Measurements from ENCODE around the gene F2R.
"Not testable (repeated sequence)": the region's sequence is repeated elsewhere in the genome, so short reads cannot be mapped to it uniquely, and the experiment has no call there.

F2R gene

DNA sequence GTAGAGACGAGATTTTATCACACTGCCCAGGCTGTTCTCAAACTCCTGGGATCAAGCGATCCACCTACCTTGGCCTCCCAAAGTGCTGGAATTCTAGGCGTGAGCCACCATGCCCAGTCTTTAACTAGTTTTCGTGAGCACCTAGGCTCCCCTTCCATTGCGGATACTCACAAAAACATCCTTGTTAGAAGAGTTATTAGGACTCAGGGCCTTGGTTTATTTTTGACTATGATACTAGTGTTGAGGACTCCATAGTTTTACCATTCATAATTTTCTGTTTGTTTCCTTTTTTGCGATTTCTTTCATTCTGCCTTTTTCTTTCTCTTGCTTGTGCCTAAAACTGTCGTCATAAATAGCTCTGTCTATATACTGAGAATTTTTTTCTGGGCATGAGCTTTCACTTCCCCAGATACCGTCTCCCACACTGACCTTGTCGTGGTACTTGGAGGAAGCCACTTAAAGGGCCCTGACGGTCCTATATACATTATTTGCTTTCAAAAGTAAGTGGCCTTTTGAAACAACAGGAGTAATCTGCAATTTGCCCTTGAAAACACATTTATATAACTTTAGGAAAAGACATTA is 5.2 kb downstream of the F2R start:
- DNase-seq, result no peak

DNA sequence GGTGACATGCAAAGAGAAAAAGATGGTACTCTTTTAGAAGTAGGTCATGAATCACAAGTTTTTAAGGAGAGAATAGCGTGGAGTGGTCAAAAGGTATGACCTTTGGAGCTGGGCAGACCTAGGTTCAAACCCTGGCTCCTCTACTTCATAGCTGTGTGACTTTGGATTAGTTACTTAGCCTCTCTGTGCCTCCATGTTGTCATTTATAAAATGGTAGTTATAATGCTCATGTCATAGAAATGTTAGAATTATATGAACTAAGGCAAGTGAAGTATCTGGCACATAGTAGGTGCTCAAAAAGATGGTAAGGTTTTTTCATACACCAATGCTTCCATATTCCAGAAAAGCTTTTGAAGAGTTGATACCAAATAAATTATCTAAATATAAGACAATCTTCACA is 7.3 kb downstream of the F2R start:
- no peak for DNase-seq

DNA sequence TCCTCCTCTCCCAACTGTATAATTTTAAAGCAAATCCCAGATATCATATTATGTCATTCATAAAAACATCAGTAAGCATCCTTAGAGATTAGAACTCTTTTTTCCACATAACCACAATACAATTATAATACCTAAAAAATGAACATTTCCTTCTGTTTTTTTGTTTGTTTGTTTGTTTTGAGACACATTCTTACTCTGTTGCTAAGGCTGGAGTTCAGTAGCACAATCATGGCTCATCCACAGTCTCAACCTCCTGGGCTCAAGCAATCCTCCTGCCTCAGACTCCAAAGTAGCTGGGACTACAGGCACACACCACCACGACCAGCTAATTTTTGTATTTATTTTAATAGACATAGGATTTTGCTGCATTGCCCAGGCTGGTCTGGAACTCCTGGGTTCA is 8.0 kb downstream of the F2R start:
- no peak for DNase-seq

DNA sequence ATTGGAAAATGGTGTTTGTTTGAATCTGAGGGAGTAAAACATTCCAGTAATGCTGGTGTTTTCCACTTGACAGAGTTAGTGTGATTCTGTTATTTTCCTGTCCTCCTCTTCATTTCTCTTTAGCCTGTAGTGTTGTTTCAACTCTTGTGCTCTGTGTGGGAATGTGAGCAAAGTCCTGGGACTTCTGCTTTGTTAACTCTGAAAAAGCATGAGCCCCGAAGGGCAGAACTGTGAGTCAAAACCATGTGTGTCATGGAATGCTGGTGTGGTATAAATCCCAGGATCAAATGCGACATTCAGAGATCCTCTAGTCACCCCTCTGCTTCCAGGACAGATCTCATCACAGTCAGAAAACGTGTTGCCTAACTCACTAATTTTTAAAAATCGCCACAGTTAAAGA is 8.9 kb downstream of the F2R start:
- no peak for DNase-seq

DNA sequence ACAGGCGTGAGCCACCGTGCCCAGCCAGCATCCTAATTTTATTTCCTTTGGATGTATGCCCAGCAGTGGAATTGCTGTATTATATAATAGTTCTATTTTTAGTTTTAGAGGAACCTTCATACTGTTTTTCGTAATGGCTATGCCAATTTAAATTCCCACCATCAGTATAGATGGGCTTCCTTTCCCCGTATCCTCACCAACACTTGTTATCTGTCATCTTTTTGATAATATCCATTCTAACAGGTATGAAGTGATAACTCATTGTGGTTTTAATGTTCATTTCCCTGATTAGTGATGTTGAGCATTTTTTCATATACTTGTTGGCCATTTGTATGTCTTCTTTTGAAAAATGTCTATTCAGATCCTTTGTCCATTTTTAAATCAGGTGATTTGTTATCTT is 13.0 kb downstream of the F2R start:
- no peak for DNase-seq

DNA sequence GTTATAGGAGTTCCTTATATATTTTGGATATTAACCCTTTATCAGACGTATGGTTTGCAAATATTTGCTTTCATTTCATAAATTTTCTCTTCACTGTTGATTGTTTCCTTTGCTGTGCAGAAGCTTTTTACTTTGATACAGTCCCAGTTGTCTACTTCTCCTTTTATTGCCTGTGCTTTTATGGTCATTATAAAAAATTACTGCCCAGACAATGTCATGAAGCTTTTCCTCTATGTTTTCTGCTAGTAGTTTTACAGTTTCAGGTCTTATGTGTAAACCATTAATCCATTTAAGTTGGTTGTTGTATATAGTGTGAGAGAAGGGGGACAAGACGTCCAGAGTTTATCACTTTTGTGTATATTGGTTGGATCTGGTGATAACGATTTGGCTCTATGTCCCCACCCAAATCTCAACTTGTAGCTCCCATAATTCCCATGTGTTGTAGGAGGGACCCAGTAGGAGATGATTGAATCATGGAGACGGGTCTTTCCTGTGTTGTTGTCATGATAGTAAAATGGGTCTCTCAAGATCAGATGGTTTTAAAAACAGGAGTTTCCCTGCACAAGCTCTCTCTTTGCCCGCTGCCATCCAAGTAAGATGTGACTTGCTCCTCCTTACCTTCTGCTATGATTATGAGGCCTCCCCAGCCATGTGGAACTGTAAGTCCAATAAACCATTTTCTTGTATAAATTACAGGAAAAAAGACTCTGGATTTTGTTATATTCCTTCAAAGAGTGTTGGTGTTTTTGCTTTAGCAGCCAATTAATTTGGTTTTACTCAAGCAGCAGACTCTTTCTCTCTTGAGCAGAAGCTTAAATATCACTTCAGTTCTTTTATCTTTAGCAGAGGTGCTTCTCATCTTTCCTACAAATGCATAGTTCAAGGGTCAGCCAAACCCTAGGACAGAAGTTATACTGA is 13.7 kb downstream of the F2R start:
- DNase-seq, result no peak

DNA sequence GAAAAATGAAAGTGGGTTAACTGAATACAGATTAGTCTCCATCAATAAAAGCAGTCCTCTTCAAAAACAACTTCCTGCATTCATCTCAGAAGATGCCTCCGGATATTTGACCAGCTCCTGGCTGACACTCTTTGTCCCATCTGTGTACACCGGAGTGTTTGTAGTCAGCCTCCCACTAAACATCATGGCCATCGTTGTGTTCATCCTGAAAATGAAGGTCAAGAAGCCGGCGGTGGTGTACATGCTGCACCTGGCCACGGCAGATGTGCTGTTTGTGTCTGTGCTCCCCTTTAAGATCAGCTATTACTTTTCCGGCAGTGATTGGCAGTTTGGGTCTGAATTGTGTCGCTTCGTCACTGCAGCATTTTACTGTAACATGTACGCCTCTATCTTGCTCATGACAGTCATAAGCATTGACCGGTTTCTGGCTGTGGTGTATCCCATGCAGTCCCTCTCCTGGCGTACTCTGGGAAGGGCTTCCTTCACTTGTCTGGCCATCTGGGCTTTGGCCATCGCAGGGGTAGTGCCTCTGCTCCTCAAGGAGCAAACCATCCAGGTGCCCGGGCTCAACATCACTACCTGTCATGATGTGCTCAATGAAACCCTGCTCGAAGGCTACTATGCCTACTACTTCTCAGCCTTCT is 16.6 kb downstream of the F2R start:
- DNase-seq, result no peak

DNA sequence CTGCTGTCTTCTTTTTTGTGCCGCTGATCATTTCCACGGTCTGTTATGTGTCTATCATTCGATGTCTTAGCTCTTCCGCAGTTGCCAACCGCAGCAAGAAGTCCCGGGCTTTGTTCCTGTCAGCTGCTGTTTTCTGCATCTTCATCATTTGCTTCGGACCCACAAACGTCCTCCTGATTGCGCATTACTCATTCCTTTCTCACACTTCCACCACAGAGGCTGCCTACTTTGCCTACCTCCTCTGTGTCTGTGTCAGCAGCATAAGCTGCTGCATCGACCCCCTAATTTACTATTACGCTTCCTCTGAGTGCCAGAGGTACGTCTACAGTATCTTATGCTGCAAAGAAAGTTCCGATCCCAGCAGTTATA is 17.1 kb downstream of the F2R start:
- DNase-seq, result no peak

DNA sequence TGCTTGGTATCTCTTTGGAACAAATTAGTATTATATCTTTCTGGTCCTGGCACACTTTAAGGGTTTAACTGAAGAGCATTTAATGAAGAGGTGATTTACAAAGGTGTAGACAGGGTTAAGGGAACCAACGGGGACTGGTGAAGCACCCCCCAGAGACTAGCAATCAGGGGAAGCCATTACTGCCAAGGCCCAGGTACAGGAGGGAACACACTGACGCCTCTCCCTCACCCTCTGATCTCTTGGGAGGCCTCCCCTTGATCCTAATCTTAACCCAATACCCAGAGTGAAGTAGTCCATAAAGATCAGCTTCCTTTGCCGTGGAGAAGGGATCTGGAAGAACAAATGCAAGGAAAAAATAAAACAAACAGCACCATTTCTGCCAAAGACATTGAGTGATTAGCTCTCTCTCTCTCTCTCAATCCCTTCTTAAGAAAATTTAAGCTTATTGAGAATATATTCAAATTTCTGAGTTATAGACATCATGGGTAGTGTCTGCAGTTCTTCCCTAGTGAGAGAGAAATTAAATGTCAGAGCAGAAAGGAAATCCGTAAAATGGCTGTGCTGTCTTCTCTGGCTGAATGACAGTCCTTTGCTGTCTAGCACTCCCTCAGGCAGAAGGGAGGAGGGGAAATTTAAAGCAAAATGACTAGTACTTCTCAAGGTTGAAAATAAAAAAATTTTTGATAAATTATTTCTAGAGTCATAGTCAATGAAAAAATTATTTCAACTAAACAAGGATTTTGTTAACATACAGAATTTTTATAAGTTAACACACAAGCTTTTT is 20.0 kb downstream of the F2R start:
- DNase-seq, result no peak

DNA sequence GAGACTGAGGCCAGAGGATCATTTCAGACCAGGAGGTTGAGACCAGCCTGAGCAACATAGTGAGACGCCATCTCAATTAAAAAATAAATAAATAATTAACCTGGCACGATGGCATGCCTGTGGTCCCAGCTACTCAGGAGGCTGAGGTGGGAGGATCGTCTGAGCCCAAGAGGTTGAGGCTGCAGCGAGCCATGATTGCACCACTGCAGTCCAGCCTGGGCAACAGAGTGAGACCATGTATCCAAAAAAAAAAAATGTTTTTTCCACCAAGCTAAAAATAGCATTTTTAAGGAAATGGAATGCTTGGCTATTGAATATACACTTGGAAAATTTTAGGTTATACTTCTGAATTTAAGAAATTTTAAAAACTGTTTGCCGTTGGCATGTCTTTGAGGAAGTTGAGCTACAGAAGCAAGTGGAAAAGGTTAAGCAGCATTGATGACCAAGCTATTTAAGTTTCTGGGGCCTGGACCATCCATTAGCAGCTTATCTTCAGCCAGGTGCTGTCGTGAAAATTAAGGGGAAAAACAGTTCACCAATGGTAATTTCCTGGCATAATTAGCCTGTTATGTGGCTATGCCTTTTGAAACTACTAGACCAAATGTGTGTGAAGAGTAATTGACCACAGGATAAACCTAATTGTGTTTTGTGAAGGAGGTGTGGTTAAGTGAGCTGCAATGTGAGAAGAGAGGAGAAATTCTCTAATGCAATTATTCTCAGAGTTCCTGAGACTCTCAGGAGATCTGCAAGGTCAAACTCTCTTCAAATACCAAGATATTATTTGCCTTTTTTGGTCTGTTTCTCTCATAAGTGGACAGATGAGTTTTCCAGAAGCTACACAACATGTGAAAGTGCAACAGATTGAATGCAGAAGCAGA is 21.0 kb downstream of the F2R start:
- no peak for DNase-seq

DNA sequence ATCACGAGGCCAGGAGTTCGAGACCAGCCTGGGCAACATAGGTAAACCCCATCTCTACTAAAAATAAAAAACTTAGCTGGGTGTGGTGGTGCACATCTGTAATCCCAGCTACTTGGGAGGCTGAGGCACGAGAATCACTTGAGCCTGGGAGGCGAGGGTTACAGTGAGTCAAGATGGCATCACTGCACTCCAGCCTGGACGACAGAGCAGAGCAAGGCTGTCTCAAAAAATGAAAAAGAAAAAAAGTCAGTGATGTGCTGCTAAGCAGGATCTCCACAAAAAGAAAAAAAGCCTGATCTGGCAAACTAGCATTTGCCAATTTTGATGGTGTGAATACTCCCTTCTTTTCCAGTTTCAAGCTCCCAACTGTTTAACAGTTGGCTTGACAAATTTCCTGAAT is 21.9 kb downstream of the F2R start:
- no peak for DNase-seq

DNA sequence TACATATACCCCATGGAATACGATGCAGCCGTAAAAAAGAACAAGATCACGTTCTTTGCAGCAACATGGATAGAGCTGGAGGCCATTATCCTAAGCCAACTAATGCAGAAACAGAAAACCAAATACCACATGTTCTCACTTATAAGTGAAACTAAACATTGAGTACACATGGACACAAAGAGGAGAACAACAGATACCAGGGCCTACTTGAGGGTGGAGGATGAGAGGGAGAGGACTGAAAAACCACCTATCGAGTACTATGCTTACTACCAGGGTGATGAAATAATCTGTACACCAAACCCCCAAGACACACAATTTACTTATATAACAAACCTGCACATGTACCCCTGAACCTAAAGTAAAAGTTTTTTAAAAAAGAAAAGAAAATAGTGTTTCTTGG is 25.6 kb downstream of the F2R start:
- not testable (repeated sequence) for DNase-seq

DNA sequence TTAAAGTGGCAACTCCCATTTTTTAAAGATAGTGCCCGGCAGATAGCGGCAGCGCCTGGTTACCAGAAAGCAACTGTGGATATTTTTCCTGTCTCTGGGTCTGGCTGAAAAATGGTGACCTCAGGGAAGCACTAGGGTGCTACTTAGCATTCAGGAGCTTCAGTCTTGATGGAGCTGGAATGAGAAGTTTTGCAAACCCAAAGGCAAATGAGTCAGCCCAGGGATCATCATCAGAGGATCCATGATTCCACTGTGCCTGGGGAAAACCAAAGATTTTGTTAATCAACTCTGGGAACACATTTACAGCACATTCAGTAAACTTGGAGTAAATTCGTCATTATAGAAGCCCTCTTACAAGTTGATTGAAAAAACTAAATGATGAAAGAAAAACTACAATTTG is 26.7 kb downstream of the F2R start:
- DNase-seq, result no peak

DNA sequence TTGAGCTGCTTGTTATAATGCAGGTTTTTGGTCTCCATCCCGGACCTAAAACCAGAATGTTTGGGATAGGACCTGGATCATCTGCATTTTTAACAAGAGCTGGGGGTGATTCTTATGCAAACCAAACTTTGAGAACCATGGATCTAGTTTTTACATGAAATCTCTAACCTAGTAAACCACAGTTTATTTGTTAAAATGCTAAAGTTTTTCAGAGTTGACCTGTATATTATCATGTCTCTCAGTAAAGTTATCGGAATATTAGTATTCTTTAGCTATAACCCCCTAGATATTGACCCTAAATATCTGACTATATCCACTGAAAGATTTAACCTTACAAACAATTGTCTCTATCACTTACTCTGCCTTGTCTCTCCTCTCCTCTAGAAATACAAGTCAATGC is 28.7 kb downstream of the F2R start:
- DNase-seq, result no peak

DNA sequence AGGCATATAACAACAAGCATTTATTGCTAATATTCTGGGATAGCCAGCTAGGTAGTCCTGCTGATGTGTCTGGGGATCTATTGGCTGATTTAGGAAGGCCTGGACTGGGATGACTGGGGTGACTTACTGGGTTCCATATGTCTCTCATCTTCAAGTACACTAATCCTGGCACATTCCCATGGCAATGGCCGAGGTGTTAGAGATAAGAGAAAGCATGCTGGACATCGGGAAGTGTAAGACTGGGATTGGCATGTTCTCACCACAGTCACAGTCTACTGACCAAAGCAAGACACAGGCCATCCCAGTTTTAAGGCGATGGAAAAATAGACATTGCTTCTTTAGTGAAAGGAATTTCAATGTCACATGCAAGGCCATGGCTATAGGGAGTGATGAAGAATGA is 29.7 kb downstream of the F2R start:
- DNase-seq, result no peak

DNA sequence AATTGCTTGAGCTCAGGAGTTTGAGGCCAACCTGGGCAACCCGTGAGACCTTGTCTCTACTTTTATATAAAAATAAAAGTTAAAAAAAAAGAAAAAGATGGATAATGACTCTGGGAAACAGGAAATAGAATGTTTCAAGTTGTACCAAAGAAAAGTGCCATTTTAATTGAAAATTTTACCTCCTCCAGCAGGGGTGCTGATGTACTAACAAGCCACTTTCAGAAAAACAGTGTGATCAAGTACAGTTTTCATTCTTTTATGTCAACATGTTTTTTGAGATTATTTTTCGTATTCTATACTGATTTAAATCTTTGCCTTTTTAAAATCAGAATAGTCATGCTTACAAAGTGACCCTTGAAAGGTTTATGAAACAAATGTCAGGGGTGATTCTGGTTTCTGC is 30.8 kb downstream of the F2R start:
- DNase-seq, result no peak

DNA sequence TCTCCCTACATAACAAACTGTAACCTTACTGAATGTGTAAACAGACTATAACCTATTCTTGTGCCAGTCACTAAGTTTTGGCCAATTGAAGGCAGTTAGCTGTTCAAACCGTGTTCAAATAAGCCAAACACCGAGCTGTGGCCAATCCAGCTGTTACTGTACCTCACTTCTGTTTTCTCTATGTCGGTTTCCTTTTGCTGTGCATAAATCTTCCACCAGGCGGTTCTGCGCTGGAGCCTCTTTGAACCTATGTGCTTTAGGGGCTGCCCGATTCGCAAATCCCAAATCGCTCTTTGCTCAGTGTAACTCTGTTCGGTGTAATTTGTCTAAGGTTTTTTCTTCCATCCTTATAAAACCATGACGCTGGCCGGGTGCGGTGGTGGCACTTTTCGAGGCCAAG is 31.8 kb downstream of the F2R start:
- no peak for DNase-seq

DNA sequence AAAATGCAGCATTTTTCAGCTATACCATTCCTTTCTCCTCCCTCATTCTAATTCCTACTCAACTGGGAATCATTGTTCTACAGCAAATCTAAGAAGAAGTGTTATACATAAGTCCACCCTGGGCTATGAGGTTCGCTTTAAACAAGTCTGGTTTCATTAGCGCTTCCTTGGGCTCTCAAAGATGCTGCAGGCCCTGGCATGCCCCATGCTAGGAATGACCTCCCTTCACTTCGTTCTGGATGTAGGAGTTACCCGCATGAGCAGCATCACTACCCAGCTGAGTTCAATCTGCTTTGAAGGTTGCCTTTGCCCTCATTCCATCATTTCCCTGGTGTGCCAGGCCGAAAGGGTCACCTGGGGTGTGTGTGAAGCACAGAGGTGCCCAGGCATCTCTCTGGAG is 35.4 kb downstream of the F2R start:
- DNase-seq, result no peak

DNA sequence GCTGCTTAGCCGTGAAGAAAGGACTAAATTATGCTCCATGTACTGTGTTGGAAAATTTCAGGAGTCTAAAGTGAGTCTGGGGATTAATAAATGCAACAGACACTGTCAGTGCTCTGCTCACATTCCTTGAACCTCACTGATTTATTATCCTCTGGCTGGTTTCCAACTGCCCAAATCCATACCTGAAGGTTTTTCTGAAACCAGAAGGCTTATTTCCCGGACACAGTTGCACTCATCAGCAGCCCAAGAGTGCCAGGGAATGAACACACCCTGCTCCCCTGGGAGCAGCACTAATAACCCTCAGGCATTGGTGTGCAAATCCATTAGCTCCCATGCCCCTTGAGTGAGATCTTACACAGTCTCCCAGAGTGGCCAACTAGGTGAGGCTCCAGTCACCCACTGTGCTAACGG is 38.7 kb downstream of the F2R start:
- no peak for DNase-seq

DNA sequence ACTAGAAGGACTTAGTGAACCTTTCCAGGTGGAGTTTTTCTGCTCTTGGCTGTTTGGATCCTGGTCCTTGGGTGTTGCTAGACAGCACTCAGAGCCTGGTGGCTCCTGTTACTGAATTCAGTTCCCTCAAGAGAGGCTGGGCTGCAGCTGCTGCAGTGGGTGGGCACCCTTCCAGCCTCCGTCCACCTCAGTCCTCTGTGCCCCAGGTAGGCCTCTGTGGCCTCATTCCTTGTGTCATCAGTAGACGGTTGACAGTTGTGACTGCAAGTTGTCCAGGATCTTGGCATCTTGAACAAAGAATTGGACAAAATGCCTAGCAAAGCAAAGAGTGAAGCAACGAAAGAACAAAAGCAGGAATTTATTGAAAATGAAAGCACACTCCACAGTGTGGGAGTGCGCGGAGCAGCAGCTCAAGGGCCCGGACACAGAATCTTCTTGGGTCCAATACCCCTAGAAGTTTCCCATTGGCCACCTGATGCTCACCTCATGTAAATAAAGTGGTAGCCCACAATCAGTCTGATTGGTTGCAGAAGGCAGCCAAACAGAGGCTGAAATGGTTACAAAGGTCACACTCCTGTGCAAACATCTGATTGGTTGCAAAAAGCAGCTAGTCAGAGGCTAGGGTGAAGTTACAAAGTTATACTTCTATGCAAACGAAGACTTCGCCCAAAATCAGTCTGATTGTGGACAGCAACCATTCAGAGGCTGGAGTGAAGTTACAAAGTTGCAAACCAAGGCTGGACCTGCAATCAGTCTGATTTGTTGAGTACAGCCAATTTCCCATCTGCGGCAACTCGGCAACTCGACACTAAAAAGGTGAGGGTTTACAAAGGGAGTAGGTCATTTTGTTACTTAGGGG is 40.1 kb downstream of the F2R start:
- DNase-seq, result no peak

DNA sequence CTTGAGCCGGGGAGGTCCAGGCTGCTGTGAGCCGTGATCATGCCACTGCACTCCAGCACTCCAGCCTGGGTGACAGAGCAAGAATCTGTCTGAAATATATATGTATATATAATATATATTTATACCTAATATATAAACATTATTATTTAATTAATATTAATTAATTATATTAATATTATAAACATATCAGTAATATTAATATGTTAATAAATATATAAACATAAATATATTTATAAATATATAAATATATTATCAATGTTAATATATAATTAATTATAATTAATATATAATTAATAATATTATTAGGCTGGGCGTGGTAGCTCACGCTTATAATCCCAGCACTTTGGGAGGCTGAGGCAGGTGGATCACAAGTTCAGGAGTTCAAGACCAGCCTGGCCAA is 41.1 kb downstream of the F2R start:
- DNase-seq, result no peak
